Right lung (tissue), 5 donors: Measurements from ENCODE around the gene PALD1. TPM values are rescaled to one million over a fixed set of nuclear protein-coding genes. Genes with fewer than 3 reads are reported as not detected.

Experiments used
- DNase-seq, 2 donors: peaks; one replicate each; pipeline ENCODE4 v3.0.0-alpha.2; 2013
- polyA plus RNA-seq, 5 donors: library from polyadenylated mRNA; unstranded; fragments of 120-200 nt; gene quantifications; one replicate each; pipeline versions ENCODE4 v1.2.1 to v1.2.3, GENCODE V29; 2013; ENCODE audit warnings: inconsistent platforms in 1 of 5, low replicate concordance in 1 of 5; ENCODE audit not compliant: insufficient read length in 5 of 5, insufficient read depth in 1 of 5

Gene PALD1
- polyA plus RNA-seq, 5 donors: 18.0 to 33.6 (median 24.7) TPM

GRCh38 chr10:70456164-70456563, 22.4 kb upstream of the PALD1 start:
- DNase-seq: no peak

GRCh38 chr10:70457759-70458305, 20.7 kb upstream of the PALD1 start:
- DNase-seq: no peak

GRCh38 chr10:70458329-70459060, 20.1 kb upstream of the PALD1 start:
- DNase-seq: no peak

GRCh38 chr10:70459061-70459773, 19.4 kb upstream of the PALD1 start:
- DNase-seq: no peak

- DNase-seq: no peak
Measured at GRCh38 chr10:70459774-70460490, 18.6 kb upstream of the PALD1 start.

GRCh38 chr10:70461397-70462348, 16.9 kb upstream of the PALD1 start:
- DNase-seq: no peak

GRCh38 chr10:70462349-70462984, 16.1 kb upstream of the PALD1 start:
- DNase-seq: no peak

- DNase-seq: no peak
Measured at GRCh38 chr10:70465278-70465677, 13.3 kb upstream of the PALD1 start.

- DNase-seq: no peak
Measured at GRCh38 chr10:70465832-70466231, 12.7 kb upstream of the PALD1 start.

GRCh38 chr10:70466951-70467350, 11.6 kb upstream of the PALD1 start:
- no peak for DNase-seq

GRCh38 chr10:70472799-70473454, 5.6 kb upstream of the PALD1 start:
- no peak for DNase-seq

- DNase-seq: no peak
Measured at GRCh38 chr10:70474780-70475179, 3.8 kb upstream of the PALD1 start.

- no peak for DNase-seq
Measured at GRCh38 chr10:70475661-70476060, 2.9 kb upstream of the PALD1 start.

GRCh38 chr10:70476249-70477035, 2.1 kb upstream of the PALD1 start:
- no peak for DNase-seq

GRCh38 chr10:70477661-70478162, 855 bp upstream of the PALD1 start:
- no peak for DNase-seq

GRCh38 chr10:70479165-70479581, 606 bp downstream of the PALD1 start:
- no peak for DNase-seq

GRCh38 chr10:70479626-70480238, 1.2 kb downstream of the PALD1 start:
- DNase-seq: no peak

- no peak for DNase-seq
Measured at GRCh38 chr10:70480239-70480861, 1.8 kb downstream of the PALD1 start.
